SK-N-SH treated with all-trans-retinoic acid at 6 μM for 48 hours (cell line): ENCODE data around the gene DCTN3.

Experiments
- ATAC-seq: fragments of 200-7000 bp; cut with Tn5 transposase; 3 replicates; pipeline ENCODE4 v1.9.1; 2020; ENCODE audit warnings: mild to moderate bottlenecking, moderate library complexity
- ARNTL ChIP-seq: fragments of 450-650 bp; formaldehyde crosslinking; IDR thresholded peaks from 2 replicates; pipeline ENCODE4 v1.5.0; 2020; ENCODE audit warnings: low read depth, mild to moderate bottlenecking, moderate library complexity, borderline replicate concordance
- BACH2 ChIP-seq: fragments of 250-450 bp; sonication (Bioruptor Pico); IDR thresholded peaks from 2 replicates; pipeline ENCODE4 v1.9.0; 2021; ENCODE audit warnings: mild to moderate bottlenecking, borderline replicate concordance
- CSDC2 ChIP-seq: fragments of 250-450 bp; sonication (Bioruptor Pico); IDR thresholded peaks from 2 replicates; pipeline ENCODE4 v1.5.0; 2020; ENCODE audit warnings: mild to moderate bottlenecking, moderate library complexity
- GLIS3 ChIP-seq: fragments of 250-450 bp; sonication (Bioruptor Pico); IDR thresholded peaks from 2 replicates; pipeline ENCODE4 v1.5.0; 2020; ENCODE audit warnings: mild to moderate bottlenecking, moderate library complexity
- ISL1 ChIP-seq: fragments of 250-450 bp; sonication (Bioruptor Pico); IDR thresholded peaks from 2 replicates; pipeline ENCODE4 v2.1.2; 2022; ENCODE audit warnings: mild to moderate bottlenecking, moderate library complexity
- OSR1 ChIP-seq: fragments of 250-450 bp; sonication (Bioruptor Pico); IDR thresholded peaks from 2 replicates; pipeline ENCODE4 v1.8.0; 2022; ENCODE audit warnings: moderate library complexity, mild to moderate bottlenecking, inconsistent platforms
- POU6F1 ChIP-seq: fragments of 250-450 bp; sonication (Bioruptor Pico); IDR thresholded peaks from 2 replicates; pipeline ENCODE4 v1.8.0; 2021; ENCODE audit warnings: low read depth, mild to moderate bottlenecking, moderate library complexity, borderline replicate concordance
- PPARA ChIP-seq: fragments of 250-450 bp; sonication (Bioruptor Pico); IDR thresholded peaks from 2 replicates; pipeline ENCODE4 v1.5.0; 2020; ENCODE audit warnings: mild to moderate bottlenecking, borderline replicate concordance
- RARB ChIP-seq: fragments of 250-450 bp; sonication (Bioruptor Pico); IDR thresholded peaks from 2 replicates; pipeline ENCODE4 v1.8.0; 2021; ENCODE audit warnings: mild to moderate bottlenecking, moderate library complexity
- SNAI2 ChIP-seq: fragments of 250-450 bp; sonication (Bioruptor Pico); IDR thresholded peaks from 2 replicates; pipeline ENCODE4 v1.5.0; 2020; ENCODE audit warnings: mild to moderate bottlenecking, moderate library complexity
- TCF4 ChIP-seq: fragments of 250-450 bp; sonication (Bioruptor Pico); IDR thresholded peaks from 2 replicates; pipeline ENCODE4 v1.8.0; 2021; ENCODE audit warnings: mild to moderate bottlenecking, moderate library complexity, borderline replicate concordance
- TOX ChIP-seq: fragments of 250-450 bp; sonication (Bioruptor Pico); IDR thresholded peaks from 2 replicates; pipeline ENCODE4 v1.8.0; 2021; ENCODE audit warnings: mild to moderate bottlenecking, moderate library complexity, borderline replicate concordance
- TSHZ2 ChIP-seq: fragments of 250-450 bp; sonication (Bioruptor Pico); IDR thresholded peaks from 2 replicates; pipeline ENCODE4 v1.5.0; 2020; ENCODE audit warnings: mild to moderate bottlenecking, moderate library complexity
- ZC3H10 ChIP-seq: fragments of 250-450 bp; sonication (Bioruptor Pico); IDR thresholded peaks from 2 replicates; pipeline ENCODE4 v1.5.1; 2021; ENCODE audit warnings: mild to moderate bottlenecking, moderate library complexity
- ZFP3 ChIP-seq: fragments of 250-450 bp; sonication (Bioruptor Pico); IDR thresholded peaks from 2 replicates; pipeline ENCODE4 v1.5.0; 2020; ENCODE audit warnings: mild to moderate bottlenecking, moderate library complexity
- ZFP30 ChIP-seq: fragments of 450-650 bp; formaldehyde crosslinking; IDR thresholded peaks from 2 replicates; pipeline ENCODE4 v1.5.0; 2022; ENCODE audit warnings: mild to moderate bottlenecking, moderate library complexity
- ZNF565 ChIP-seq: fragments of 450-650 bp; formaldehyde crosslinking; conservative IDR thresholded peaks from 2 replicates; pipeline ENCODE4 v1.5.0; 2020; ENCODE audit warnings: low read depth, mild to moderate bottlenecking, moderate library complexity
- ZNF70 ChIP-seq: fragments of 450-650 bp; formaldehyde crosslinking; IDR thresholded peaks from 2 replicates; pipeline ENCODE4 v1.5.0; 2020; ENCODE audit warnings: mild to moderate bottlenecking, moderate library complexity
- ZNF8 ChIP-seq: fragments of 450-650 bp; formaldehyde crosslinking; IDR thresholded peaks from 2 replicates; pipeline ENCODE4 v1.5.0; 2020; ENCODE audit warnings: mild to moderate bottlenecking, moderate library complexity
- TF ChIP-seq, protein P1 (sequence below): fragments of 250-450 bp; sonication (Bioruptor Pico); IDR thresholded peaks from 2 replicates; pipeline ENCODE4 v1.5.1; 2020; ENCODE audit warnings: low read depth, mild to moderate bottlenecking, moderate library complexity

The DCTN3 gene

GRCh38 chr9:34627716-34628655 is 7.7 kb upstream of the DCTN3 start:
- ATAC-seq = no peak

DNA sequence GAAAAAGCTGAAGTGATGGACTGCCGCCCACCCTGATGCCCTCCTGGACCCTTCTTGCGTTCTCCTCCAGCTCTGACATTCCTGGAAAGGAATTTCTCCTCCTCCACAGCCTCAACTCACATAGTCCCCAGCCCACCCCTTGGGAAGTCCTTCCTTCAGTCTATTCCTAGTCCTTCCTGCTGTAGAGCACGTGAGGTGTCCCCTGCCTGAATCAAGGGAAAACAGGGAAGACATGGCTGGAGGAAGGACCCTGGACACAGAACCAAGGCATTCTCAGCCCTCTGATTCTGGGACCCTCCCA is 4.8 kb upstream of the DCTN3 start:
- no peak for ATAC-seq
- TF ChIP-seq SNAI2 (CRISPR knock-in tag) = no peak
- no peak for TF ChIP-seq OSR1 (CRISPR knock-in tag)
- no peak for TF ChIP-seq ZC3H10 (CRISPR knock-in tag)
- TF ChIP-seq GLIS3 (CRISPR knock-in tag) = no peak
- no peak for TF ChIP-seq TSHZ2 (CRISPR knock-in tag)
- TF ChIP-seq ZNF8 (CRISPR knock-in tag) = no peak
- no peak for TF ChIP-seq PPARA
- TF ChIP-seq RARB (CRISPR knock-in tag) = no peak
- no peak for TF ChIP-seq CSDC2 (CRISPR knock-in tag)

More at GRCh38 chr9:34627716-34628655, 7.7 kb upstream of the DCTN3 start:
- TF ChIP-seq OSR1 (CRISPR knock-in tag) (no peak), ZFP3 (CRISPR knock-in tag) (no peak), RARB (CRISPR knock-in tag) (no peak), ZNF70 (CRISPR knock-in tag) (no peak), ZNF565 (CRISPR knock-in tag) (no peak), ISL1 (no peak), GLIS3 (CRISPR knock-in tag) (no peak), BACH2 (CRISPR knock-in tag) (no peak), PPARA (no peak), TCF4 (CRISPR knock-in tag) (no peak), POU6F1 (CRISPR knock-in tag) (no peak), ZFP30 (CRISPR knock-in tag) (no peak), ZC3H10 (CRISPR knock-in tag) (no peak), ARNTL (CRISPR knock-in tag) (no peak), TOX (CRISPR knock-in tag) (no peak), TSHZ2 (CRISPR knock-in tag) (no peak)

DNA sequence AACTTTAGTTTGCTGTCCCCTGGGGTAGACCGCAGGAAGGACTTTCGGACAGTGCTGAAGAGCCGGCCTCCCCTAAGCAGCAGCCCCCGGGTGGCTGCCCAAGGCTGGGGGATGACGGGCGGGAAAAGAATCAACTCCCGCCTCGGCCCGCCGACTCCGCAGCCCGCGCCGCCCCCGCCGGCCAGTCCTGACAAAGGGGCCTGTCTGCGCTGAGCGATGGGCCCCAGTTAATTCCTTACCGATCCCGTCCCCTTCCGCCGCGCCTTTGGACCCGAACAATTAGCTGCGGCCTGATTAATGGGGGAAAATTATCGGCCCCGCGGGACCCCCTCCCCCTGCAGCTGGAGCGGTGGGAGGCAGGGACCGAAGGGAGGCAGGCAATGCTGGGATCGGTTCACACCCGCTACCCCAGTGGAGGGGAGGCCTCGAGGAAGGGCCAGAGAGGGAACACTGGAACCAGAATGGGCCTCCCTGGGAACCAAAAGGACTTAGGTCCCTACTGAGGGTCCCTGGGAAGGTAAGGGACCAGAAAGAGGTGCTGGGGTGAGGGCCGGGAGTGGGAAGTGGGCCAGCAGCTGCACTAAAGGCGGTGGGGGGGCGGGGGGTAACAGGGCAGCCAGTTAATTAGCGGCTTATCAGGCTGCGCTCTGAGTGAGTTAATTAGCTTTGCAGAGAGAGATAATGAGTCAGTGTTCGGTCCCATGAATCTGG is 4.3 kb upstream of the DCTN3 start:
- ATAC-seq = no peak

More for the DNA sequence above, 4.3 kb upstream of the DCTN3 start:
- TF ChIP-seq ISL1 (no peak), ARNTL (CRISPR knock-in tag) (no peak), POU6F1 (CRISPR knock-in tag) (no peak), CSDC2 (CRISPR knock-in tag) (no peak), TSHZ2 (CRISPR knock-in tag) (no peak), GLIS3 (CRISPR knock-in tag) (no peak), TOX (CRISPR knock-in tag) (no peak), ZFP3 (CRISPR knock-in tag) (no peak), OSR1 (CRISPR knock-in tag) (no peak)
- TF ChIP-seq, protein P1, sequence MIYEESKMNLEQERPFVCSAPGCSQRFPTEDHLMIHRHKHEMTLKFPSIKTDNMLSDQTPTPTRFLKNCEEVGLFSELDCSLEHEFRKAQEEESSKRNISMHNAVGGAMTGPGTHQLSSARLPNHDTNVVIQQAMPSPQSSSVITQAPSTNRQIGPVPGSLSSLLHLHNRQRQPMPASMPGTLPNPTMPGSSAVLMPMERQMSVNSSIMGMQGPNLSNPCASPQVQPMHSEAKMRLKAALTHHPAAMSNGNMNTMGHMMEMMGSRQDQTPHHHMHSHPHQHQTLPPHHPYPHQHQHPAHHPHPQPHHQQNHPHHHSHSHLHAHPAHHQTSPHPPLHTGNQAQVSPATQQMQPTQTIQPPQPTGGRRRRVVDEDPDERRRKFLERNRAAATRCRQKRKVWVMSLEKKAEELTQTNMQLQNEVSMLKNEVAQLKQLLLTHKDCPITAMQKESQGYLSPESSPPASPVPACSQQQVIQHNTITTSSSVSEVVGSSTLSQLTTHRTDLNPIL (CRISPR knock-in tag) = no peak
- TF ChIP-seq, all 23 proteins: peak for 0
